HCT116 (cell line): Measurements from ENCODE around the gene LYAR. TPM values are rescaled to one million over a fixed set of nuclear protein-coding genes. Genes with fewer than 3 reads are reported as not detected.

Experiments used
- ATAC-seq: fragments of 200-7000 bp; cut with Tn5 transposase; 2 replicates; pipeline ENCODE4 v1.9.1; 2020; ENCODE audit warnings: mild to moderate bottlenecking, moderate library complexity
- BruUV-seq: library from RNA; stranded (reverse); fragments of 400-500 nt; replicated peaks from 2 replicates; lab custom pipeline; 2021; lab: Mats Ljungman, UMichigan
- CTCF ChIA-PET: fragments of 300-600 bp; sonication (Branson Sonifier 250); formaldehyde crosslinking; loops from one replicate; lab custom pipeline; 2021; ENCODE audit warnings: antibody characterized with exemption; lab: Charles Lee
- POLR2A ChIA-PET: fragments of 300-600, 350-600 bp; sonication (Branson Sonifier 250); formaldehyde crosslinking; loops from one replicate; lab custom pipeline; 2021; ENCODE audit warnings: antibody characterized with exemption; lab: Charles Lee
- RAD21 ChIA-PET, 2 experiments: fragments of 300-600 bp; sonication (Branson Sonifier 250); formaldehyde crosslinking; loops; one replicate each; lab custom pipeline; 2023; ENCODE audit warnings: low total read pairs in 2 of 2; ENCODE audit not compliant: uncharacterized antibody in 2 of 2, unreplicated experiment in 2 of 2, low non-redundant PET in 1 of 2; lab: Charles Lee
- DNase-seq: peaks from one replicate; pipeline ENCODE4 v3.0.0-alpha.2; 2010; ENCODE audit warnings: low read depth, low spot score
- H2AFZ ChIP-seq: fragments of 200-600 bp; shearing (Covaris generic), sonication (generic); 2 replicates; pipeline ENCODE4 v1.6.1; 2017; ENCODE audit warnings: low read depth, mixed run types, mixed read lengths, antibody characterized with exemption, low read length; ENCODE audit not compliant: poor library complexity, severe bottlenecking
- H3K27ac ChIP-seq: 2 replicates; pipeline ENCODE4 v1.5.1; 2012; ENCODE audit warnings: low read depth, low read length
- H3K27me3 ChIP-seq: fragments of 200-600 bp; sonication (generic); 2 replicates; pipeline ENCODE4 v1.6.1; 2016; ENCODE audit warnings: mixed run types, low read length, mixed read lengths; ENCODE audit not compliant: insufficient read depth
- H3K36me3 ChIP-seq, 2 experiments: fragments of 200-500 bp in 1 of 2; fragments of 200-600 bp in 1 of 2; sonication (Bioruptor generic) in 1 of 2; sonication (generic) in 1 of 2; 2 replicates each; pipeline versions ENCODE4 v1.5.1 to v1.6.1; 2014 to 2016; ENCODE audit warnings: low read length in 2 of 2, inconsistent platforms in 1 of 2, mixed read lengths in 1 of 2, mixed run types in 1 of 2; ENCODE audit not compliant: insufficient read depth in 2 of 2, control insufficient read depth in 1 of 2
- H3K4me1 ChIP-seq, 2 experiments: fragments of 200-600 bp in 1 of 2; sonication (generic) in 1 of 2; 2 replicates each; pipeline versions ENCODE4 v1.5.1 to v1.6.1; 2012 to 2017; ENCODE audit warnings: low read length in 2 of 2, inconsistent platforms in 1 of 2, mild to moderate bottlenecking in 1 of 2, mixed read lengths in 1 of 2, mixed run types in 1 of 2, moderate library complexity in 1 of 2; ENCODE audit not compliant: insufficient read depth in 2 of 2, control insufficient read depth in 1 of 2
- H3K4me2 ChIP-seq: fragments of 200-600 bp; sonication (generic); 2 replicates; pipeline ENCODE4 v1.6.1; 2017; ENCODE audit warnings: mixed run types, low read length, mixed read lengths
- H3K4me3 ChIP-seq, 2 experiments: fragments of 200-600 bp in 1 of 2; sonication (generic) in 1 of 2; replicated peaks in 1 of 2; 2 replicates each; pipeline ENCODE4 v1.5.1; 2011 to 2016; ENCODE audit warnings: low read length in 2 of 2, control low read depth in 1 of 2, low read depth in 1 of 2, mild to moderate bottlenecking in 1 of 2, mixed read lengths in 1 of 2, mixed run types in 1 of 2
- H3K79me2 ChIP-seq: fragments of 200-600 bp; sonication (generic); 2 replicates; pipeline ENCODE4 v1.6.1; 2017; ENCODE audit warnings: mild to moderate bottlenecking, mixed run types, low read length, moderate library complexity, mixed read lengths; ENCODE audit not compliant: insufficient read depth
- H3K9ac ChIP-seq: fragments of 200-600 bp; sonication (generic); 2 replicates; pipeline ENCODE4 v1.6.1; 2016; ENCODE audit warnings: low read length, mixed read lengths
- H3K9me2 ChIP-seq: fragments of 200-600 bp; sonication (generic), shearing (Covaris generic); 2 replicates; pipeline ENCODE4 v1.6.1; 2017; ENCODE audit warnings: mixed run types, mild to moderate bottlenecking, moderate library complexity; ENCODE audit not compliant: insufficient read depth
- H3K9me3 ChIP-seq, 2 experiments: fragments of 200-500 bp in 1 of 2; fragments of 200-600 bp in 1 of 2; sonication (Bioruptor generic) in 1 of 2; sonication (generic) in 1 of 2; 2 replicates each; pipeline ENCODE4 v1.6.1; 2014 to 2017; ENCODE audit warnings: low read length in 2 of 2, mixed read lengths in 2 of 2, inconsistent platforms in 1 of 2, low read depth in 1 of 2, mild to moderate bottlenecking in 1 of 2, mixed run types in 1 of 2, moderate library complexity in 1 of 2; ENCODE audit not compliant: control insufficient read depth in 1 of 2, insufficient read depth in 1 of 2
- H4K20me1 ChIP-seq: fragments of 200-600 bp; sonication (generic), shearing (Covaris generic); 2 replicates; pipeline ENCODE4 v1.6.1; 2017; ENCODE audit warnings: mixed run types, mild to moderate bottlenecking, moderate library complexity; ENCODE audit not compliant: insufficient read depth
- ATF3 ChIP-seq: IDR thresholded peaks from 2 replicates; pipeline ENCODE4 v1.6.1; 2012
- CEBPB ChIP-seq: IDR thresholded peaks from 2 replicates; pipeline ENCODE4 v1.6.1; 2012; ENCODE audit warnings: low read depth
- EGR1 ChIP-seq: IDR thresholded peaks from 2 replicates; pipeline ENCODE4 v1.6.1; 2012; ENCODE audit warnings: low read depth
- ELF1 ChIP-seq: IDR thresholded peaks from 2 replicates; pipeline ENCODE4 v1.6.1; 2012; ENCODE audit warnings: low read depth, borderline replicate concordance
- EZH2 ChIP-seq: fragments of 200-600 bp; sonication (generic); IDR thresholded peaks from 2 replicates; pipeline ENCODE4 v1.6.1; 2017; ENCODE audit warnings: antibody characterized with exemption, mixed run types
- EZH2phosphoT487 ChIP-seq: fragments of 200-600 bp; IDR thresholded peaks from 2 replicates; pipeline ENCODE4 v1.6.1; 2018; ENCODE audit warnings: antibody characterized with exemption, borderline replicate concordance
- FOSL1 ChIP-seq: IDR thresholded peaks from 2 replicates; pipeline ENCODE4 v1.6.1; 2012; ENCODE audit warnings: low read depth
- POLR2A ChIP-seq: IDR thresholded peaks from 2 replicates; pipeline ENCODE4 v1.7.0; 2011; ENCODE audit warnings: borderline replicate concordance; ENCODE audit not compliant: insufficient read depth, insufficient read length; ENCODE audit errors: extremely low read depth
- RAD21 ChIP-seq: IDR thresholded peaks from 2 replicates; pipeline ENCODE4 v1.6.1; 2012; ENCODE audit warnings: low read depth, mild to moderate bottlenecking
- REST ChIP-seq: IDR thresholded peaks from 2 replicates; pipeline ENCODE4 v1.6.1; 2012; ENCODE audit warnings: low read depth
- SIN3A ChIP-seq: IDR thresholded peaks from 2 replicates; pipeline ENCODE4 v1.6.1; 2012; ENCODE audit warnings: low read depth
- SP1 ChIP-seq: IDR thresholded peaks from 2 replicates; pipeline ENCODE4 v1.6.1; 2012; ENCODE audit warnings: low read depth
- SRF ChIP-seq: IDR thresholded peaks from 2 replicates; pipeline ENCODE4 v1.6.1; 2012; ENCODE audit warnings: low read depth
- YY1 ChIP-seq: IDR thresholded peaks from 2 replicates; pipeline ENCODE4 v1.6.1; 2011; ENCODE audit warnings: low read length, low read depth, moderate library complexity, mild to moderate bottlenecking; ENCODE audit not compliant: insufficient replicate concordance; ENCODE audit errors: extremely low read depth
- ZFX ChIP-seq: fragments of 450-650 bp; IDR thresholded peaks from 2 replicates; pipeline ENCODE4 v1.6.1; 2017
- ZNF274 ChIP-seq: fragments of 200-500 bp; sonication (Bioruptor generic); IDR thresholded peaks from 2 replicates; pipeline ENCODE4 v1.6.1; 2014; ENCODE audit warnings: mild to moderate bottlenecking, low read depth, low read length, inconsistent platforms
- intact Hi-C: fragments of 100-400 bp; cut with micrococcal nuclease; formaldehyde crosslinking; loops from 2 replicates; pipeline ENCODE4 v1.10.0; 2022
- total RNA-seq: library from RNA; stranded (reverse); gene quantifications from one replicate; pipeline ENCODE4 v1.2.1, GENCODE V29; 2021; ENCODE audit not compliant: unreplicated experiment

LYAR gene
- total RNA-seq, 1 experiment from 2014 or later: 53.0 TPM

- H3K27me3 ChIP-seq: no peaks in the 10 kb centered on the region
- BruUV-seq: no TSS peak
- H3K4me2 ChIP-seq: no peak overlapping the region
- no peak overlapping the region for H2AFZ ChIP-seq
- H3K4me3 ChIP-seq: no peak overlapping the region
- H3K4me1 ChIP-seq: peaks cover 0 to 2% of the 10 kb centered on the region in 2 experiments; a peak in 2 of 4 replicates
- no peaks in the 10 kb centered on the region for H3K9me3 ChIP-seq
- ChIA-PET RAD21 (no interaction called here), POLR2A (no interaction called here), CTCF (no interaction called here)
- intact Hi-C loops: no loop called here
- no peaks in the 10 kb centered on the region; the same call in 1 of the 2 replicates for H4K20me1 ChIP-seq
- TF ChIP-seq ATF3 (no peak), ELF1 (no peak), REST (no peak), SRF (no peak), ZNF274 (no peak), POLR2A (no peak), SP1 (no peak), EZH2 (no peak), RAD21 (no peak), YY1 (no peak), SIN3A (no peak), ZFX (no peak), EZH2phosphoT487 (no peak), EGR1 (no peak), FOSL1 (no peak), CEBPB (no peak)
- peaks cover 12% of the 10 kb centered on the region for H3K79me2 ChIP-seq
- H3K9me2 ChIP-seq: no peaks in the 10 kb centered on the region
- no peak overlapping the region for H3K27ac ChIP-seq
- ATAC-seq (no peak), DNase-seq (no peak)
- H3K36me3 ChIP-seq: no peaks in the 10 kb centered on the region
- H3K9ac ChIP-seq: no peak overlapping the region
Measured at GRCh38 chr4:4296283-4296846, 6.4 kb upstream of the LYAR start.
